Epithelial cell of prostate (primary cell): Measurements from ENCODE around the gene ESYT1.
A peak's percentile ranks its signal among the peaks of the same experiment; 100 is the strongest.

Experiments
- DNase-seq: peaks from one replicate; pipeline ENCODE4 v3.0.0-alpha.2; 2011; ENCODE audit warnings: low read depth, low spot score
- H3K27ac ChIP-seq: fragments of 450-650 bp; 2 replicates; pipeline ENCODE4 v1.5.1; 2017; ENCODE audit warnings: mild to moderate bottlenecking

The ESYT1 gene

GRCh38 chr12:56126732-56127239, 1.3 kb upstream of the ESYT1 start:
- DNase-seq: no peak
- peak overlapping the region; percentile 81 for H3K27ac ChIP-seq

- H3K27ac ChIP-seq: peak overlapping the region; percentile 81
- no peak for DNase-seq
Observed at GRCh38 chr12:56127485-56127887, 581 bp upstream of the ESYT1 start.

GRCh38 chr12:56128670-56129205, 671 bp downstream of the ESYT1 start:
- no peak for DNase-seq
- peak overlapping the region; percentile 81 for H3K27ac ChIP-seq

DNA sequence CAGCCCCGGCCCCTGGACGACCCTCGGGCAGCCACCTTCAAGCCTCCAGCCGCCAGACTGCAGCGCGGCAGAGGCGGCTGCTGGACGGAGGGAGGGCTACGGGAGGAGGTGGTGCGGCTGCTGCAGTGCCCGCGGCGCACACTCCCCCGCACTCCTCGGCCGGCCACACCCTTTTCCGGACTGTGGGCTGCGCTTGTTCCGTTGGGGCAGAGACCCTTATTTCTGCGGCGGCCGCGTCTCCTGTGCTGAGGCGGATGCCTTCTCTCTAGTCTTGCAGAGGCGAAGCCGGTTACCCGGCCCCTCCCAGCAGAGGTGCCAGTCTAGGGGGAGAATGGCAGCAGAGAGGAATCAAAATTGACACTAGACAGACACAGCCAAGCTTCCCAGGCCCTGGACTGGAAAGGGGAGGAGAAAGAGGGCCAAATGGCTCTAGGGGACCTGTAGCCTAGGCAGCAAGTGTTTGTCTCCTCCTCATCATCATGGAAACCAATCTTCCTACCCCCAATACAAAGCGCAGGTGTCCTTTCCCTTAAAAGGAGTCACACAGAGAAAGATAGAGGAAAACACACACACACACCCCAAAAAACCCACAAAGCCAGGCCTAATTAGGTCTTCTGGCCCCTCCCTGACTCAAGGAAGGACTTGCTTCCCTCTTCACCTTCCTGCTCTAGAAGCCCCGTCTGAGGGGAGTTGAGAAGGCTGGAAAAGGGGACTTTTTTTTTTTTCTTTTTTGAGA, 1.3 kb downstream of the ESYT1 start:
- no peak for DNase-seq
- H3K27ac ChIP-seq: peak overlapping the region; percentile 81

DNA sequence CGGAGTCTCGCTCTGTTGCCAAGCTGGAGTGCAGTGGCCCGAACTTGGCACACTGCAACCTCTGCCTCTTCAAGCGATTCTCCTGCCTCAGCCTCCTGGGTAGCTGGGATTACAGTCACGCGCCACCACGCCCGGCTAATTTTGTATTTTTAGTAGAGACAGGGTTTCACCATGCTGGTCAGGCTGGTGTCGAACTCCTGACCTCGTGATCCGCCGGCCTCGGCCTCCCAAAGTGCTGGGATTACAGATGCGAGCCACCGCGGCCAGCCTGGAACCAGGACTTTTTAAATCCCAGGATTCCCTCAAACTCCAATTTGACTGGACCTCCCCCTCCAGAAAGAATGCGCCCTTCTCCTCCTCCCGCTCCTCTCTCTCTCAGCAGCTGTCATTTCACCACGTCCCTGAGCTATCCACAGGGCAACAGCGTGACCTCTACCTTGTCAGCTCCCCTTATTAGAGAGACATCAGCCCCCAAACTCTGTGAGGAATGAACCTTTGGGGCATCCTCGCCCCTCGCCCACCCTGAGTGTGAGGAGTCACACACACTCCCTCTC, 2.0 kb downstream of the ESYT1 start:
- DNase-seq: no peak
- no peak overlapping the region for H3K27ac ChIP-seq

- no peak overlapping the region for H3K27ac ChIP-seq
- no peak for DNase-seq
Observed at GRCh38 chr12:56130876-56131275, 2.8 kb downstream of the ESYT1 start.

- no peak overlapping the region for H3K27ac ChIP-seq
- no peak for DNase-seq
Observed at GRCh38 chr12:56134897-56135296, 6.8 kb downstream of the ESYT1 start.

DNA sequence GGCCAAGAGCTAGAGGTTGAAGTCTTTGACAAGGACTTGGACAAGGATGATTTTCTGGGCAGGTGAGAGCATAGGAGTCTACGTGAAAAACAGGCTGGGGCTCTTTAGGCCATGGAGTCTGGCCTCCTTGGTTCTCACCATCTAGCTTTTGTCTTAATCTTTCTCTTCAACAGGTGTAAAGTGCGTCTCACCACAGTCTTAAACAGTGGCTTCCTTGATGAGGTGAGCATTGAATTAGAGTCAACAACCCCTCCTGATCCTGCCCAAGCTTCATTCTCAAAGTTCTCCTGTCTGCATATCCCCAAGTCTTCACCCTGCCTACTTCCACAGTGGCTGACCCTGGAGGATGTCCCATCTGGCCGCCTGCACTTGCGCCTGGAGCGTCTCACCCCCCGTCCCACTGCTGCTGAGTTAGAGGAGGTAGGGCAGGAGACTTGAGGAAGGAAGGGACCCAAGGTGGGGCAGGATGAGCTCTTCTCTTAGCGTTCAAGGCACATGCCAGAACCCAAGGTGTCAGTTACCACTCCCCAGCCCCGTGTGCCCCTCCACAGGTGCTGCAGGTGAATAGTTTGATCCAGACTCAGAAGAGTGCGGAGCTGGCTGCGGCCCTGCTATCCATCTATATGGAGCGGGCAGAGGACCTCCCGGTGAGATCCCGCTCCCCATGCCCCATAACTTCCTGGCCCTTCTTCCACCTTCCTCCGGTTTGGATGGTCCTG, 9.9 kb downstream of the ESYT1 start:
- no peak for DNase-seq
- no peak overlapping the region for H3K27ac ChIP-seq

GRCh38 chr12:56141946-56142784, 14.1 kb downstream of the ESYT1 start:
- no peak for DNase-seq

DNA sequence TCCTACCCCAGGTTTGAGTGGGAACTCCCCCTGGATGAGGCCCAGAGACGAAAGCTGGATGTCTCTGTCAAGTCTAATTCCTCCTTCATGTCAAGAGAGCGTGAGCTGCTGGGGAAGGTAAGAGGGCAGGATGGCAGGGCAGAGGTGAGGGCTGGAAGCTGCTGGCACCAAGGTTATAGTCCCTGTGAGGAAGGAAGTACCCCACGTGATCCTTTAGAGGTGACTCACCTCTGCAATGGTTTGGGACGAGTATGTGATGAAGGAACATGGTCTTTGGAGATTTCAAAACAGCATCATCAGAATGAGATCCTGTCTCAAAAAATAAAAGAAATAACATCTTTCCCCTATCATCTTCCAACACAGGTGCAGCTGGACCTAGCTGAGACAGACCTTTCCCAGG, 15.2 kb downstream of the ESYT1 start:
- no peak for DNase-seq
- no peak overlapping the region for H3K27ac ChIP-seq

More at GRCh38 chr12:56141946-56142784, 14.1 kb downstream of the ESYT1 start:
- no peak overlapping the region for H3K27ac ChIP-seq

DNA sequence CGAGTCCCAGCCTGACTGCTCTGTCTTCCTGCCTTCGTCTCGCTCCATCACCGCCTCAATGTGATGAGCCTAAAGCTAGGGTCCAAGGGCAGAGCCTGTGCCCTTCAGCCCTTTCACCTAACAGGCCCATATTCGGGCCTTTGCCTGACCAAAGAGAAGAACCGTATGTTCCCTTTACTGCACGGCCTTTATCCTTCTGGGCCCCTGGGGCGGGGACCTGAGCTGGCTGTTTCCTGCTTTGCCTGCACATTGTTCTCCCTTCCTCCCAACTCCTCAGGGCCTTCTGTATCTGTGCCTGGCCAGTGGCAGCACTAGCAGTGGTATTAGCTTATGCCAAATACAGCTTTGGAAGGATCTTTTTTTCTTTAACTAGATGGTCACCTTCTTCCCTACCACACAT, 15.8 kb downstream of the ESYT1 start:
- H3K27ac ChIP-seq: no peak overlapping the region

GRCh38 chr12:56145217-56145616, 17.1 kb downstream of the ESYT1 start:
- no peak for DNase-seq

More for the DNA sequence above, 15.8 kb downstream of the ESYT1 start:
- DNase-seq: no peak

DNA sequence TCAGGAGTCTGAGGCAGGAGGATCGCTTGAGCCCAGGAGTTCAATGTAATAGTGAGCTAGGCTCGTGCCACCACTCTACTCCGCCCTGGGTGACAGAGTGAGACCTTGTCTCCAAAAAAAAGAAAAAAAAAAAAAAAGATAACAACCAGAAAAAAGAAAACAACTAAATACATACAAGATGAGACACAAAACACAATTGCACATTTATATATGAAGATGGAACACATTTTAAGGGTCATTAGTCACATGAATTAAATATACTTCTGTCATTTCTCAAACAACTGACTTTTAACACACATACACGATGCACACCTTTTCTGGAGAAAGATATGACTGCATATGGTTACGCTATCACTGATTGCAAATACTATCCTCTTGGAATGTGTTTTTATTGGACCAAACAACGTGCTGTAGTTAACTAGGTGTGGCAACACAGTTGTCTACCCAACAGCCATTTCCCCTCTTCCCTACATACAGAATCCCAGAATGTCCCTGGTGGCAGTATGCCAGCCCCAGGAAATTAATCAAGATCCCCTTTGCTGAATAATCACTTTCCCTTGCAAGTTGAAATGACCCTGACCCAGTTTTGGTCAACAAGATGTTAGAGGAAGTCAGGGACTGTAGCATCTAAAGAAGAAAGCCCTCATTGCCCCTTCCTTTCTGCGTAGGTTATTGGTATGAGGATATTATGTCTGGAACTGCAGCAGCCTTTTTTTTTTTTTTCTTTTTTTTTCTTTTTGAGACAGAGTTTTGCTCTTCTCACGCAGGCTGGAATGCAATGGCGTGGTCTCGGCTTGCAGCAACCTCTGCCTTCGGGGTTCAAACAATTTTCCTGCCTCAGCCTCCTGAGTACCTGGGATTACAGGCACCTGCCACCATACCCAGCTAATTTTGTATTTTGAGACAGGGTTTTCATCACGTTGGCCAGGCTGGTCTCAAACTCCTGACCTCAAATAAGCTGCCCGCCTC, 18.7 kb downstream of the ESYT1 start:
- DNase-seq: no peak
- H3K27ac ChIP-seq: no peak overlapping the region

More at GRCh38 chr12:56145217-56145616, 17.1 kb downstream of the ESYT1 start:
- no peak overlapping the region for H3K27ac ChIP-seq

- H3K27ac ChIP-seq: no peak overlapping the region
- DNase-seq: no peak
Observed at GRCh38 chr12:56150563-56150962, 22.5 kb downstream of the ESYT1 start.

- peak overlapping the region; percentile 86 for H3K27ac ChIP-seq
- DNase-seq: no peak
Observed at GRCh38 chr12:56151672-56152131, 23.6 kb downstream of the ESYT1 start.

- peak within 1 kb of the TSS; percentile 86 for H3K27ac ChIP-seq
- peak; percentile 46 for DNase-seq
Observed at GRCh38 chr12:56152132-56152755, 24.2 kb downstream of the ESYT1 start, which contains the start of gene MYL6B. Gene MYL6B, plus strand, starts transcription at chr12:56152587. Its CDS starts 1,332 bp downstream, at chr12:56153919.

DNA sequence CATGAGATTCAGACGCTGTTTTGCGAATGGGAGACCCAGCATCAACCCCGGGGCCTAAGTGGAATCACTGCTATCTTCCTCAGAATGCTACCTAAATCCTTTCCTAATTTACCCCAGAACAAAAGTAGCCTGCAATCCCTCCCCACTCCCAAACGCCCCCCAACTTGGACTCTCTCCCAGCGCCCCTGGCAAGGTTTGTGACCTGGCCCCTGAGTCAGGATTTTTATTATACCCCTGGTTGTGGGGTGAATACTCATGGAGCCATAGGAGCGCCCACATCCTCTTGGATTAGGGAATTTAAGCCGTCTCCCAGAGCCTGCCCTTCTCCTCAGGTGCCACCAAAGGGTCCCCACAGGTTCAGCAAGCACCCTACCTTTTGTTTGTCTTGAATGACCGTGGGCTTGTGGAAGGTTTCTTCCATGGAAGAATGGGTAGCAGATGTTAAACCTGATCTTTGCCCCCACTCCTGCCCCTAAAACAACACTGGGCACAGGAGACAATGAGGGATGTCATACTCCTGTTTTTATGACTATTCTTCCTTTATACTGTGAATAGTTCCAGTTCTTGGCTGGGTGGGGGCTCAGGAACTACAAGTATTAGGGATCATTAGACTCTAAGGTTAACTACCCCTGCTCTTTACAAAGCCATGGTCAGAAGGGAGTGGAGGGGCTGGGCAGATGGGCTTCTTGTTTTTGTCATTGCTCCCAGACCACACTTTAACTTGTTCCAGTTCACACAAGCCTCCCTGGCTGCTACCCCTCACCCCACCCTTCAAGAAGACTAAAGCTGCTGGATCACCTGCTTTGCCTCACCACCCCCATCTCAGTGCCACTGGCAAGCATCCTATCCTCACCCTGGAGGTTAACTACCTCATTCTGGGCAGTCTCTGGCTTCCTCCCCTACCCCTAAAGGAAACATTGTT, 24.9 kb downstream of the ESYT1 start:
- H3K27ac ChIP-seq: peak overlapping the region; percentile 86

More for the DNA sequence above, 24.9 kb downstream of the ESYT1 start:
- no peak for DNase-seq
